ENCODE data around the gene LAP3.

GRCh38 chr4:17635056-17635455, 58.1 kb downstream of the LAP3 start:
- TF ChIP-seq CTCF (IDR thresholded peaks at IDR 0.05; ENCODE audit: low read length) (no peak), EZH2 (IDR thresholded peaks at IDR 0.05; ENCODE audit: borderline replicate concordance, low read length) (no peak)

All from OCI-LY1 (cell line).